Activated naive CD4-positive, alpha-beta T cell (primary cell): ENCODE measurements around the gene PER2.
"Not testable (repeated sequence)": the region's sequence is repeated elsewhere in the genome, so short reads cannot be mapped to it uniquely, and the experiment has no call there.

ENCODE experiments used
- DNase-seq, 4 experiments: peaks; one replicate each; lab custom pipeline; 2025; lab: John Stamatoyannopoulos, UW

Gene PER2, protein sequence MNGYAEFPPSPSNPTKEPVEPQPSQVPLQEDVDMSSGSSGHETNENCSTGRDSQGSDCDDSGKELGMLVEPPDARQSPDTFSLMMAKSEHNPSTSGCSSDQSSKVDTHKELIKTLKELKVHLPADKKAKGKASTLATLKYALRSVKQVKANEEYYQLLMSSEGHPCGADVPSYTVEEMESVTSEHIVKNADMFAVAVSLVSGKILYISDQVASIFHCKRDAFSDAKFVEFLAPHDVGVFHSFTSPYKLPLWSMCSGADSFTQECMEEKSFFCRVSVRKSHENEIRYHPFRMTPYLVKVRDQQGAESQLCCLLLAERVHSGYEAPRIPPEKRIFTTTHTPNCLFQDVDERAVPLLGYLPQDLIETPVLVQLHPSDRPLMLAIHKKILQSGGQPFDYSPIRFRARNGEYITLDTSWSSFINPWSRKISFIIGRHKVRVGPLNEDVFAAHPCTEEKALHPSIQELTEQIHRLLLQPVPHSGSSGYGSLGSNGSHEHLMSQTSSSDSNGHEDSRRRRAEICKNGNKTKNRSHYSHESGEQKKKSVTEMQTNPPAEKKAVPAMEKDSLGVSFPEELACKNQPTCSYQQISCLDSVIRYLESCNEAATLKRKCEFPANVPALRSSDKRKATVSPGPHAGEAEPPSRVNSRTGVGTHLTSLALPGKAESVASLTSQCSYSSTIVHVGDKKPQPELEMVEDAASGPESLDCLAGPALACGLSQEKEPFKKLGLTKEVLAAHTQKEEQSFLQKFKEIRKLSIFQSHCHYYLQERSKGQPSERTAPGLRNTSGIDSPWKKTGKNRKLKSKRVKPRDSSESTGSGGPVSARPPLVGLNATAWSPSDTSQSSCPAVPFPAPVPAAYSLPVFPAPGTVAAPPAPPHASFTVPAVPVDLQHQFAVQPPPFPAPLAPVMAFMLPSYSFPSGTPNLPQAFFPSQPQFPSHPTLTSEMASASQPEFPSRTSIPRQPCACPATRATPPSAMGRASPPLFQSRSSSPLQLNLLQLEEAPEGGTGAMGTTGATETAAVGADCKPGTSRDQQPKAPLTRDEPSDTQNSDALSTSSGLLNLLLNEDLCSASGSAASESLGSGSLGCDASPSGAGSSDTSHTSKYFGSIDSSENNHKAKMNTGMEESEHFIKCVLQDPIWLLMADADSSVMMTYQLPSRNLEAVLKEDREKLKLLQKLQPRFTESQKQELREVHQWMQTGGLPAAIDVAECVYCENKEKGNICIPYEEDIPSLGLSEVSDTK (N-terminal part only)

DNA sequence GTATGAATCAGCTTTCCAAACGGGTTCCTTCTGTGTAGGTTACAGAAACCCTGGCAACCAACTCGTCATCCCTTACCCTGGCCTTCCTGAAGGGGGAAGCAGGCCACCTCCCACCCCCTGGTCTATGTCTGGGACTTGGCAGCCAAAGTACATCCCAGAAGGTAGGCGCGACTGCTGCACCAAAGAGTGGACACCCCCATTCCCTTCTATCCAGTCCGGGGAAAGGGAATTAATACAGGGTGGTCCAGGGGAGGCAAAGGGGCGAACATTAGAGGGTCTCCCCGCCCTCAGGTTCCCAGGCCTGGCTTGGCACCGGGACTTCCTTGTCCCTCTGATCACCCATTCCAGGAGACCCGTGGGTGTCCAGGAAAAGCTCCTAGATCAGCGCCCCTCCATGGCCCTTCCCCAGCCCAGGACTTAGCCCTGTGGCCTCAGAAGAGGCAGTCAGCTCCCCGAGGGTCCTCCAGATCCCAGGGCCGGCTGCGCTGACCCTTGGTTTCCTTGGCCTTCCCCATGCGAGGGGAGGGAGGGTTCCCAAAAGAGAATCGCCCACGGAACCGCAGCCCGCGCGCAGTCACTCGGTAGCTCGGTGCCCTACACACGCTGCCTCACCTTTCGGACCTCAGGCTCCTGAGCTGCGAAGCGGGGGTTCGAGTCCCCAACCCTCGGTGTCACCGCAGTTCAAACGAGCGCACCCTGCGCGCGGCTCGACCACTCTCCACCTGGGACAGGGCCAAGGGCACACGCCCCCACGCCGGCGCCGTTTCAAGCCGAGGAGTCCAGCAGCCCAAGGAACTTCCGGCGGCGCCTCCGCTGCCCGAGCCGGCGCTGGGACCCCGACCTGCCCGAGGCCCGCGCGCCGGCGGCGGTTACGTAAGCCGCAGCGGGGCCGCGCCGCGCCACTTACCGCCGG lies at the start of gene PER2:
Gene PER2 (minus strand): TSS at position 874 of the 913 bp plus-strand sequence. CDS start 10,674 bp downstream, outside the sequence.
- peak in 1 of 4 experiments; percentile 7 for DNase-seq

DNA sequence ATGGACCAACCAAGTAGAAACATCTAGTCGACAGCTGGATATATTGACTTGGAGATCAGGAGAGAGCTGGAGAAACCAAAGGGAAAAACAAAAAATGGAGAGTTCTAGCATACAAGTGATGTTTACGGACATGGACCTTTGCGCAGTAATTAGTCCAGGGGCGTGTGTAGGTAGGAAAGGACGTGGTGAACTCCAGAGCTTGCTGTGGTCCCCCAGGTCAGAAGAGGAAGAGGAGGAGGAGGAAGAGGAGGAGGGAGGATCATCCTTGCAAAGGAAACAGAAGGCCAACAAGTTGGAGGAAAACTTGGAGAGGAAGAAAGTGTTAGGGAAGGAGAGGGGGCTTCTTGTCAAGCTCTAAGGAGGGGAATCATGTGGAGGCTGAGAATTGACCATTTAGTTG lies 49.4 kb upstream of the PER2 start:
- no peak for DNase-seq

DNA sequence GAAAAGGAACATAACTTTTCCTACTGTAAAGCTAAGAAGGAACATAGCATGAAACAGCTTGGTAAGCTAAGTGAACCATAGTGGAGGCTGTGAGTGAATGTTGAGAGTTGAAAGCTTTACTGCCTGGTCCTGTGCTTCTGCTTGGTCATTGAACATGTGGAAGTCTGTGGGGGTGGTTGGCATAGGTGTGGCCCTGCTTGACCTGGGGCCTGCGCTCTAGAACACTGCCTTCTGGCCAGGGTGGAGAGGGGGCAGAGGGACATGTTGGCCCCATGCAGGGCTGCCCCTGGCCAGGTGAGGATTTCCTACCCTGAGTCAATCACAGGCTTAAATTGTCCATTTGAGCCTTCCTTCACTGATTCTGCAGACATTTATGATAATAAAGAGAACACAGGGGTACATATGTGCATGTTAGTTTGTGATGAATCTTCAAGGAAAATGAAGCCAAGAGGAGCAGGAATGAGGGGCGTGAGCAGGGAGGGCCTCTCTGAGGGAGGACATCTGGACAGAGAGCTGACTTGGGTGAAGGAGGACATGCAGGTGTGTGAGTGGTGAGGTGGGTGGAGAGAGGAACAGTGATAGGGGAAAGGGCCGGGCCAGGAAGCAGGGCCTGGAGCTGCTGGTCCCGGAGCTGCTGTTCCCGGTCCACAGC lies 48.5 kb upstream of the PER2 start:
- DNase-seq: no peak

DNA sequence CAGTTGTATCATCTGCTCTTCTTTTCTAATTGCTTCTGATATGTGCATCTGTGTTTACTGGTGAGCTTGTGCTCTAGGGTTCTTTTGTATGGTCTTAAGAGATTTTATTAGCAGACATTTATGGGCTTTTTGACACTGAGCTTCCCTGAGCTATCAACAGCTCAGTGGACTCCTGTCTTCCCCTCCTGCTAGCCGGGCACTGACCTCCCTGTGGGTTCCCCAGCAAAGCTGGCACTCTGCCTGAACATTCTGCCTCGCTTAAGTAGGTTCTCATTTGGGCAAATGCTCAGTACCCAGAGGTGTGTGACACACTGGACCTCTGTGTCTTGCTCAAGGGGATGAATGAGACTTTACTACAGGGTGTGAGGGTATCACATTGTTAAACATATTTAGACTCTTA lies 47.7 kb upstream of the PER2 start:
- DNase-seq: no peak

DNA sequence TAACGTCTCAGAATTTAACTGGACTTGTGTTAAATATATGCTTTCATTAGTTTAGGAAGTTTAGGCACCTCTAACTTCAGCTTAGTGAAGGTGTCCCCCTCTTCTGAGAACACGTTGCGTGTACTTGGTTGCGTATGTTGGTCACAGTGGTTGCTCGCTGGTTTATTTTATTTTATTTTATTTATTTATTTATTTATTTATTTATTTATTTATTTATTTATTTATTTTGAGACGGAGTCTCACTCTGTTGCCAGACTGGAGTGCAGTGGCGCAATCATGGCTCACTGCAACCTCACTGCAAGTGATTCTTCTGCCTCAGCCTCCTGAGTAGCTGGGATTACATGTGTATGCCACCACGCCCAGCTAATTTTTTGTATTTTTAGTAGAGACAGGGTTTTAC lies 47.2 kb upstream of the PER2 start:
- not testable (repeated sequence) for DNase-seq

DNA sequence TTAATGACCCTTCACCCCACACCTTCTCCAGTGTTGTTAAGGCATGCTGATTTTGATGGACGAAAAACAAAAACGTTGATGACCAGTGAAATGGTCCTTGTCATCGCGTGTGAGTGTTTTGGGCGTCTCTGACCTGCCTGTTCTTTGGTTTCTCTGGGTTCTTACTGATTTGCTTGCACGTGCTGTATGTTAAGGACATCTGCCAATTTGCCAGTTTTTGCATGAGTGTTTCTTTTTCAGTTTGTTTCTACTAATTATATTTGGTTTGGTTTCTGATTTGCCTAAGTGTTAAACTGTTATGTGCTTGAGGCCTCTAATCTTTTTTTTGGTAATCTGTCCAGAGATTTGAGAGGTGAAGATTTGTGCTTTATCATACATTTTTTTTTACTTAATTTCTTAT lies 46.5 kb upstream of the PER2 start:
- no peak for DNase-seq

DNA sequence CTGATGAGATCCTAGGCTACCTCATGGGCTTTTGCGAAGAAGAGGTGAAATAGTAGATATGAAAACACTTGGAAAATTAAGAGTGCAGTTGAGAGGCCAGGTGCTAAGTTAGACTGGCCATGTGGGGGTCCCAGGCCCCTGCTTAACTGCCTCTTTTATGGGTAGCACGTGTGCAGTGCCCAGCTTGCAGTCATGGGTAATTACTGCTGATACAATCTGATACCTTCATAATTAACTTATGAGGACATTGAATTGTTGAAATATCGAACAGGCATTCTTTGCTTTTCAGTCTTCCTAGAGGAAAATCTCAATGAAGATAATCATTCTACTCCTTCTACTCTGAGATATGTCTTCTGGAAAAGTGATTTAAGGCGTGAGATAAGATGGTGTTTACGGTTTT lies 43.5 kb upstream of the PER2 start:
- no peak for DNase-seq

DNA sequence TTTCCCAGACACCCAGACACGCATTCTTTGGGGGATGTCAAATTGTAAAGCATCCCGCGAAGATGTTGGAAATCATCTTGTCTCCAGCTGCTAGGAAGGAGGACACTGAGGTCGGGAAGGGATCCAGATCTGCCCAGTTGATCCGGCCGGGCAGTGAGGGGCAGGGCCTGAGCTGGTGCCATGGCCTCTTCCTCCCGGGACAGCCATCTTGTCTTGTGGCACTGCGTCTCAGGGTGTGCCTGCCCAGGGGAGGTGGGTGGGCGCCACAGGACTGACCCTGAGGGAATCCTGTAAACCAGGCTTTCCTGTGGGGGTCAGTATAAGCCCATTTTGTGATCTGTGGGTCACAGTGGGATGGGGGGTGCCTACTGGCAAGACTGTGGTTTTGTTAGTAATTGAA lies 42.0 kb upstream of the PER2 start:
- DNase-seq: no peak

DNA sequence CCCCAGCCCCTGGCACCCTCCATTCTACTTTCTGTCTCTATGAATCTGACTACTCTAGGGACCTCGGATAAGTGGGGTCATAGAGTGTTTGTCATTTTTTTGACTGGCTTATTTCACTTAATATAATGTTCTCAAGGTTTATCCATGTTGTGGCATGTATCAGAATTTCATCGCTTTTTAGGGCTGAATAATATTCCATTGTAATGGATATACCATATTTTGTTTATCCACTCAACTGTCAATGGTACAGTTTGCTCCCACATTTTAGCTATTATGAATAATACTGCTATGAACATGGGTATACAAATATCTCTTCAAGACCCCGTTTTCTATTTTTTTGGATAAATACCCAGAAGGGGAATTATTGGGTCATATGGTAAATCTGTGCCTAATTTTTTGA lies 39.3 kb upstream of the PER2 start:
- DNase-seq: no peak

DNA sequence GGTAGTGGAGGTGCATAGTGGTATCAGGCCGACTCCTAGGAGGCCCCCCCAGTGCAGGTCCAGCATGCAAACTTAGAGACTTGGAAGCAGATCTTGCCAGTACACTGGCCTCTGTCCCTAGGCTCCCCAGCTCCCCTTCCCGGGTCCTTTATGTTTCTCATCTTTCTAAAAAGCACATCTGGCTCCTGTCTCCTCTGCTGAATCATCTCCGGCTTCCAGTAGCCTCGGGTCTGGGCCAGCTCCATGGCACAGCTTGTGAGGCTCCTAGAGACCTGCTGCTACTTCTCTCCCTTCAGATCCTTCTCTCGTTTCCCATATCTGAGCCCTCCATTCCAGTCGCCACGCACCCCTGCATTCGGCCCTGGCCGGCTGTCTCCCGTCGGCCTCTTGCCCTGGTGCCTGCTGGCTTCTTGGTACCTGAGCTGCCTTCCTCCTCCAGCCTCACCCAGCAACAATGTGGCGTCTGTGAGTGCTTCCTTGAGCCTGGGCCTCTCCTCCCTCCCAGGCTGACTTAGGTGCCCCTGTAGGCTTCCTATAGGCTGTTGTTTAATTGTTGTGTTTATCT lies 38.5 kb upstream of the PER2 start:
- no peak for DNase-seq

DNA sequence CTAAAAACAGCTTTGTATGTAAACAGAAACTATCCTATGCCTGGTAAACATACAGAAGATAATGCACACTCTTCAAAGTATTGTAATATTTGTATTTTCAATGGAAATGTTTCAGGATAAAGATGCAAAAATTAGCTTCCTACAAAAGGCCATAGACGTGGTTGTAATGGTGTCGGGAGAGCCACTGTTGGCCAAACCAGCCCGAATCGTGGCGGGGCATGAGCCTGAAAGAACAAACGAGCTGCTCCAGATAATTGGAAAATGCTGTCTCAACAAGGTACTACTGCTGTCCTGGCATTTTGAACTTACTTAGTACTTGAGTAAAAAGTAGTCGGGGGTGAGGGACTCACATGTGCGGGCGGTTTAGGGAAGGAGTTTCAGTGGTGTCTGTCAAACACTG lies 37.3 kb upstream of the PER2 start:
- DNase-seq: no peak

DNA sequence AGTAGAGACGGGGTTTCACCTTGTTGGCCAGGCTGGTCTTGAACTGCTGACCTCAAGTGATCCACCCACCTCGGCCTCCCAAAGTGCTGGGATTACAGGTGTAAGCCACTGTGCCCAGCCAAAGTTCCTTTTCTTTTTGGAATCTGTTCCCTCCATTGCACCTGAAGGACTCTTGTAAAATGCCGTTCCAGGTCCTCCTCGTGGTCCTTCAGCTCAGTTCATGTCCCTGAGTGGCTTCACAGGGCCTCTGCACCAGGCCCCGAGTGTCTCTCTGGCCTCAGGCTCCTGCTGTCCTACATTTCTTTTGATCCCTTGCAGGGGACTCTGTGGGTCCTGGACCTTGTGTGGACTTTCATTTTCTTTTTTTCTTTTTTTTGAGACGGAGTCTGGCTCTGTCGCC lies 35.8 kb upstream of the PER2 start:
- not testable (repeated sequence) for DNase-seq

DNA sequence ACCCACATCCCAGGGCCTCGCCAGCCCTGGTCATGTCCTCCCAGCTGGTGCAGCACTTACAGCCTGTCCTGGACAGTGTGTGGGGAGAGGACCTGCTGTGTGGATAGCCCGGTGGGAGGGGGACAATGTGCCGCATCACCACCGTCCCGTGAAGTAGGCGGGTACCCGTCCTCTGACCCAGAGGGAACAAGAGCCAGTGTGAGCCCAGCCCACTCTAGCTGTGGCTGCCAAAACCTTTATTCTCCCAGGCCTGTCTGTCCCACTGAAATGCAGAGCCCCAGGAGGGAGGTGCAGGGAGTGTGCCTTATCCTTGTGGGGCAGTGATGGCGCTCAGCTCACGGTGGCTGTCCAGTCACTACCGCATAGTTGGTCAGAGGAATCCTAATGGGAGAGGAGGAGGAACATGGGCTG lies 33.6 kb upstream of the PER2 start:
- no peak for DNase-seq

DNA sequence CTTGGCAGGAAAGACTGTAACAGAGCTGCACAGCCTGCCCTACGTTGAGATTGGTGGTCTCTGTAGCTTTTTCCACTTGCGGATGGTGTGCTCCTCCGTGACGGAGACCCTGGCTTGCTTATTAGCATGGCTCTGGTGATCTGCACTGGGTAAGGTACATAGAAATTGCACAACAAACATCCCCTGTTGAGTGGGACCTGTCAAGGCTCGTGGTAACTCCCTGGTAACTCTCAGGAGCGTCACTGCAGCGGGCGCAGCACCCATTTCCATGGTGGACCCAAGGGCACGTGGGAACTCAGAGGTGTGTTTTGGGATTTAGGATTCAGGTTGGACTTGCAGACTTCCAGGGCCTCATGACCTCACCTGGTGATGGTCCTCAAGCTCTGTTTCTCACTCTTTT lies 33.1 kb upstream of the PER2 start:
- DNase-seq: no peak

DNA sequence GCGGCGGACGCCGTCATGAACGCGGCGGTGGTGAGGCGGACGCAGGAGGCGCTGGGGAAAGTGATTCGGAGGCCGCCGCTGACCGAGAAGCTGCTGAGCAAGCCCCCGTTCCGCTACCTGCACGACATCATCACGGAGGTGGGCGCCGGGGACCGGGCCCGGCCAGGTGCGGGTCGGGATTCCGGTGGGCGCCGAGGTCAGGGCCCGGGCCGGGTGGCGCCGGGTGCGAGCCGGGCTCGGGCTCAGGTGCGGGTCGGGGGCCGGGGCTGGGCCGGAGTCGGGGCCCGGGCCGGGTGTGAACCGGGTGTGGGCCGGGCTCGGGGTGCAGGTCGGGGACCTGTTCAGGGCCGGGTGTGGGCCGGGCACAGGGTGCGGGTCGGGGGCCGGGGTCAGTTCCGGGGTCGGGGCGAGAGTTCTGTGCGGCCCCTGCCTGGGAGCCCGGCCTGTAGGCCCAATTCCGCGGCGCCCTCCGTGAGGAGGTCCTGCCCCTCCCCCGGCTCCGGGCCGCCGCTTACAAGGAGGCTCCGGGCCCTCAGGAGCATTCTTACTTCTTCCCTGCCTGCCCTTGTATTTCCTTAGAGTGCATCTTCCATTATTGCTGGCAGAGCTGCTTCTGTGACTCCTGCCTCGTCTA lies 32.4 kb upstream of the PER2 start:
- no peak for DNase-seq

DNA sequence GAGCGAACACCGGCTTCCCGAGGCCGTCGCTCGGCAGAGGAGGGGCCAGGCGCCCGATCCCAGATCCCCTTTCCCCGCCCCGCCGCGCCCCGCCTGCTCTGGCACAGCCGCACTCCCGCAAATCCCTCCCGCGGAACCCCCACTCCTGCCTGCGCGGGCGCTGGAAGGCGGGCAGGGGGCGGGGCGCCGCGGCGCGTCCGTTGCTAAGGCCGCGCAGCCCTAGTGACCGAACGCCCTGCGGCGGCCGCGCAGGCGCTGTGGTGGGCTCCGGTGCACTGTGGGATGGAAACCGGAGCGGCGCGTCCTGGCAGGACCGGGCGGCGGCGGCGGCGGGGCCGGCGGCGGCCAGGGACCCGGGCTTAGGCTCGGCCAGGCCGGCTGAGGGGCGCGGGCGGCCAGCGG lies 31.8 kb upstream of the PER2 start, which contains the start of gene TRAF3IP1:
Gene TRAF3IP1 (plus strand): TSS at position 273 of the 402 bp plus-strand sequence. CDS start 145 bp downstream, outside the sequence.
- peak; percentile 63 to 79 (median 66) for DNase-seq

DNA sequence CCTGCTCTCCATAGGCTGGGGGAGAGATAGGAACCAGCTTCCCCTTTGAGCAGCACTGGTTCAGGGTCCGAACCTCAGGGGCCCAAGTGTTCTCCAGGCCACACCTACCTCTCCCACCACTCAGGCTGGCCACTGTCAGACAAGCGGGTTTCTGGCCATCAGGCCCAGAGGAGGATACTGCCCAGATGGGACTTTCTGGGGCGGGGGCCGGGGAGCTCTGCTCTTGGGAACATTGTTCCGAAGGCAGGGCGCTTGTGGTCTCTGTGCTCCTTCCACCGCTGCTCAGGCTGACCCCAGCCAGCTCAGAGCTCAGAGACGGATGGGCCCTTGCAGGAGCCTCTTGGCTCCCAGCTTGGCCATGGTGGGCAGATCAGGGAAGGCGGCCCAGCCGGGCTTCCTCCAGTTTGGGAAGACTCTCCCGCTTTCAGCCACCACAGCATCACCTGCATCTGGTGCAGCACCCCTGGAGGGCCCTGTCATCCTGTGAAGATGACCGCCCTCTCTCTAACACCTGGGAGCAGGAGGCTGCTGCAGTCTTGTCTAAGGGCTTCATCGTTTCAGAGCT lies 26.7 kb upstream of the PER2 start:
- DNase-seq: no peak

DNA sequence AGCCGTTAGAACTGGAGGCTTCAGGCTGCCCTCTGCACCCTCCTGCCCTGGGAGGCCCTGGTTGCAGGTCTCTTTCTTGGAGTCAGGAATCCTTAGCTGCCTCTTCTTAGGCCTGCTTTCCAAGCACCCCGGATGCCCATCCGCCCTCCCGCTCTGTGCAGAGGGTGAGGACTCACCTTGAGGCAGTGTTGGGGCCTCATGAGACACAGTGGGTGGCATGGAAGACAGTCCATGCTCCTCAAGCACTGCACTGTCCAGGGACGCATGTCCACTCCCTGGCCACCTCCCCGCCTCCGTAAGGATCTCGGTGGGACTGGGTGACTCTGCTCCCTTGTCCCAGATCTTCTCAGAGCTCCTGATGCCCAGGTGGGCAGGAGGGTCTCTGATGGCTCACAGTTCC lies 26.2 kb upstream of the PER2 start:
- no peak for DNase-seq

DNA sequence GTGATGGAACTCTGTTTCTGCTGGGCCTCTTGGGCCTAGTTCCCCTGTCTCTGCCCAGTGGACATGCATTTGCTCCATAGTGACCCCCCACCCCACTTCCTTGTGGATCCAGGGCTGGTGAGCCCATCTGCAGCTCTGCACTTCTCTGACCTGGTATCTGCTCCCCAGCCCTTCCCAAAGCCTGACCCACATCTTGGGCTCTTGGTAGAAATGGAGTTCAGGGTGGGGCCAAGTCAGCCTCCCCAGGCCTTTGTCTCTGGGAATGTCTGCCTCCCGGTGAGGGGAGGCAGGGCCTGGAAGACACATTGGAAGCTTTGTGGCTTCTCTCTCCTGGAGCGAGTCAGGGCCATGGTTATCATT lies 25.6 kb upstream of the PER2 start:
- no peak for DNase-seq
